ENCODE measurements around the gene PRKCE. TPM values are rescaled to one million over a fixed set of nuclear protein-coding genes. Genes with fewer than 3 reads are reported as not detected.

The PRKCE gene
- total RNA-seq, 2 donors from 2014 or later = 7.2 to 25.4 TPM

DNA sequence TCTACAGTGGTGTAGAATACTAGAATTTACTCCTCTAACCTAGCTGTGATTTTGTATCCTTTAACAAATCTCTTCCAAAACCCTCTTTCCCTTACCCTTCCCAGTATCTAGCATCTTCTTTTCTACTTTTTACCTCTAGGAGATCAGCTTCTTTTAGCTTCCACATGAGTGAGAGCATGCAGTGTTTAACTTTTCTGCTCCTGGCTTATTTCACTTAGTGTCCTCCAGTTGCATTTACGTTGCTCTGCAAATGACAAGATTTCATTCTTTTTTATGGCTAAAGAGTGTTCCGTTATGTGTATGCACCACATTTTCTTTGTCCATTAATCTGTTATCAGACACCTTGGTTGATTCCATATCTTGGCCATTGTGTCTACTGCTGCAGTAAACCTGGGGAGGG lies 228.5 kb downstream of the PRKCE start:
- no peak for TF ChIP-seq POLR2AphosphoS5 (IDR thresholded peaks at IDR 0.05)
- TF ChIP-seq POLR2A (IDR thresholded peaks at IDR 0.05) = no peak
- no peak for TF ChIP-seq CTCF (IDR thresholded peaks at IDR 0.05)
- Histone ChIP-seq H3K27ac (no peak overlapping the region), H3K4me1 (replicated peaks) (no peaks in the 10 kb centered on the region), H3K27me3 (replicated peaks; ENCODE audit: insufficient read depth) (no peaks in the 10 kb centered on the region), H3K4me3 (no peak overlapping the region), H3K9me3 (no peaks in the 10 kb centered on the region), H3K36me3 (no peaks in the 10 kb centered on the region)
- WGBS = 94% methylated on average over 2 of the region's 2 CpGs
- intact Hi-C loops (cut with DNase I) = no loop called here
- DNase-seq (ENCODE audit: low spot score) = no peak

- TF ChIP-seq CTCF (IDR thresholded peaks at IDR 0.05) = no peak
- no peak for TF ChIP-seq POLR2AphosphoS5 (IDR thresholded peaks at IDR 0.05)
- no peak for TF ChIP-seq POLR2A (IDR thresholded peaks at IDR 0.05)
- intact Hi-C loops (cut with DNase I) = no loop called here
- no peak overlapping the region for H3K27ac ChIP-seq
- no peaks in the 10 kb centered on the region for H3K27me3 ChIP-seq (replicated peaks; ENCODE audit: insufficient read depth)
- no peaks in the 10 kb centered on the region for H3K9me3 ChIP-seq
- no peak for DNase-seq (ENCODE audit: low spot score)
- H3K4me3 ChIP-seq = no peak overlapping the region
- 92% methylated on average over 7 of the region's 7 CpGs for WGBS
- H3K36me3 ChIP-seq = no peaks in the 10 kb centered on the region
- H3K4me1 ChIP-seq (replicated peaks) = peaks cover 5% of the 10 kb centered on the region
Measured at GRCh38 chr2:45881970-45882581, 230.6 kb downstream of the PRKCE start.

DNA sequence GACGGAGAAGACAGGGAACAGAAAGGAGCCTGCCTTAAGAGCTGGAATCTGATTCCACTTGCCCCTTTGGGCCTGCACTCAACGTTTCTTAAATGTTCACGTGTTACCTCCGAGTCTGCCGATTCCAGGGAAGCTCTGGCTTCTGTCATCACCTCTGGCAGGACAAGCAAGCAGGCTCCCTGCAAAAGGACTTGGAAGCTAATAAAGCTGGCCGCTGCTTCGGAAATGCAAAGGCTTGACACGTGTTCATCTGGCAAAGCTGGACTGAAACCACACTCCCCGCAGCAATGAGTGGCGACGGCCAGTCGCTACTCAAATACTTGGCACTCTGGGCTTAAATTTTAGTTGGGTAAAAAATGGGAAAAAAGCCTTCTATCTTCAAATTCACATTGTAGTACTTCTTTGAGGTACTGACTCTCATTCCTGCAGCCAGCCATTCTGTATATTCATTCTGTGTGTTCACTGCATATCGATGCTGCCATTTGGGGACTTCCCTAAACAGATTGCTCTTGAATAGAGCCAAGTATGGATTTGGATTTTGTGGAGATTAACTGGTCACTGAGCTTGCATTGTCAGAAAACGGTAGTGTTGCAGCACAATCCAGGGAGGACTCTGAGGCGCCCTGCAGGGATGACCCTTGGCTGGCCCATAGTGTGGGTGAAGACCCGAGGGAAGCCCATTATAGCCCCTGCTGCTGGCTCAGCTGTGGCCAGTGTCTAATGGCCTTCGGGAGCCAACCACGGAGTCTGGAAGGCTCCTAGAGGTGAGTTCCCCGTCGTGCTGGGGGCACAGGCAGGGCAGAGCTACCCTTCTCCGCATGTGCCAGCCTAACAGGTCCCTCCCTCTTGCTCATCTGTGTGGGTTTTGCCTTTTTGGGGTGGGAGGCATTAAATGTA lies 231.5 kb downstream of the PRKCE start:
- no peaks in the 10 kb centered on the region for H3K36me3 ChIP-seq
- no peak overlapping the region for H3K27ac ChIP-seq
- peaks cover 5% of the 10 kb centered on the region for H3K4me1 ChIP-seq (replicated peaks)
- 70% methylated on average over 21 of the region's 21 CpGs for WGBS
- no peak overlapping the region for H3K4me3 ChIP-seq
- TF ChIP-seq CTCF (IDR thresholded peaks at IDR 0.05) (no peak), POLR2AphosphoS5 (IDR thresholded peaks at IDR 0.05) (no peak), POLR2A (IDR thresholded peaks at IDR 0.05) (no peak)
- no peak for DNase-seq (ENCODE audit: low spot score)
- no peaks in the 10 kb centered on the region for H3K9me3 ChIP-seq
- intact Hi-C loops (cut with DNase I) = no loop called here
- no peaks in the 10 kb centered on the region for H3K27me3 ChIP-seq (replicated peaks; ENCODE audit: insufficient read depth)

DNA sequence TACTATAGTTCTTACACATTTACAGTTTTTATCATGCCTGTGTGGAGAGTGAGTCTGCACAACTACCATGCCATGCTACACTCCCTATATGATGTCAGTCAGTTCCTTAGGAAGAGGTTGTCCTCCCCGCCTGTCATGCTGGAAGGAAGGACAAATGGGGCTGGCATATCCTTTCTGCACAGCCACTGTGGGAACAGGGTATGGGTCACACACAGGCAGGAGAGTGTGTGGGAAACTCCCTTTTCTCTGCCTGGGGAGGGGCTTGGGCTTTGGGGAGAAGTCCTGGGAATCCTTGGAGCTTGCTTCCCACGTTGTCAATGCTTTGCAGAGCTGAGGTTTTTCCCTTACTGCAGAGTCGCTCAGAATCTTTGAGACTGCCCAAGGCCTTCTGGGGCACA lies 232.1 kb downstream of the PRKCE start:
- no peak overlapping the region for H3K27ac ChIP-seq
- H3K4me1 ChIP-seq (replicated peaks) = peaks cover 5% of the 10 kb centered on the region
- no peak for DNase-seq (ENCODE audit: low spot score)
- TF ChIP-seq POLR2AphosphoS5 (IDR thresholded peaks at IDR 0.05) (no peak), POLR2A (IDR thresholded peaks at IDR 0.05) (no peak), CTCF (IDR thresholded peaks at IDR 0.05) (no peak)
- H3K36me3 ChIP-seq = no peaks in the 10 kb centered on the region
- H3K27me3 ChIP-seq (replicated peaks; ENCODE audit: insufficient read depth) = no peaks in the 10 kb centered on the region
- no peak overlapping the region for H3K4me3 ChIP-seq
- intact Hi-C loops (cut with DNase I) = no loop called here
- no peaks in the 10 kb centered on the region for H3K9me3 ChIP-seq
- WGBS = 67% methylated on average over 3 of the region's 3 CpGs
